Heart left ventricle (tissue), 16 donors: ENCODE data around the gene OCLN. TPM values are rescaled to one million over a fixed set of nuclear protein-coding genes. Genes with fewer than 3 reads are reported as not detected.

Experiments
- ATAC-seq, 4 donors: fragments of 200-7000 bp; cut with Tn5 transposase; one replicate each; pipeline ENCODE4 v1.9.1; 2020 to 2022; ENCODE audit warnings: moderate library complexity in 4 of 4, mild to moderate bottlenecking in 3 of 4, moderate number of reproducible peaks in 1 of 4
- DNase-seq, 5 donors: peaks; one replicate each; pipeline ENCODE4 v3.0.0-alpha.2; 2020
- H3K27ac ChIP-seq, 12 donors: fragments of 200-600 bp; sonication (generic) in 4 of 12; one replicate each; pipeline versions ENCODE4 v1.5.0 to v1.8.0; 2016 to 2022; ENCODE audit warnings: mild to moderate bottlenecking in 2 of 12
- H3K27me3 ChIP-seq, 9 donors: fragments of 200-600 bp; sonication (generic) in 2 of 9; one replicate each; pipeline versions ENCODE4 v1.5.1 to v1.8.0; 2016 to 2022; ENCODE audit warnings: mild to moderate bottlenecking in 3 of 9
- H3K36me3 ChIP-seq, 9 donors: fragments of 200-600 bp; sonication (generic) in 2 of 9; one replicate each; pipeline versions ENCODE4 v1.5.0 to v1.8.0; 2018 to 2022; ENCODE audit warnings: mild to moderate bottlenecking in 2 of 9
- H3K4me1 ChIP-seq, 12 donors: fragments of 200-600 bp; sonication (generic) in 4 of 12; one replicate each; pipeline versions ENCODE4 v1.5.0 to v1.8.0; 2016 to 2022; ENCODE audit warnings: mild to moderate bottlenecking in 3 of 12
- H3K4me3 ChIP-seq, 12 donors: fragments of 200-600 bp; sonication (generic) in 4 of 12; one replicate each; pipeline versions ENCODE4 v1.5.0 to v1.8.0; 2017 to 2022; ENCODE audit warnings: mild to moderate bottlenecking in 9 of 12, moderate library complexity in 4 of 12
- H3K9me3 ChIP-seq, 12 donors: fragments of 200-600 bp; sonication (generic) in 4 of 12; one replicate each; pipeline versions ENCODE4 v1.5.0 to v1.8.0; 2016 to 2022; ENCODE audit warnings: mild to moderate bottlenecking in 1 of 12
- POLR2A ChIP-seq, 2 donors: fragments of 450-650 bp; IDR thresholded peaks; one replicate each; pipeline ENCODE4 v1.6.1; 2017; ENCODE audit warnings: antibody characterized with exemption in 2 of 2, mild to moderate bottlenecking in 2 of 2, moderate library complexity in 2 of 2
- WGBS, 4 donors: extraction: QIAGEN DNeasy Blood & Tissue Kit in 2 of 4; methylation state at CpG; one replicate each; pipeline versions ENCODE4 v1.1.5 to v1.1.7; 2013 to 2018; 5-methylcytosine and 5-hydroxymethylcytosine counted together
- intact Hi-C, 10 donors: fragments of 100-400 bp; cut with DNase I; formaldehyde crosslinking; loops; one replicate each; pipeline versions ENCODE4 v1.11.1 to v1.14.2; 2022
- polyA plus RNA-seq, 2 donors: library from polyadenylated mRNA; stranded (reverse); fragments of 200-250 nt; gene quantifications; one replicate each; pipeline ENCODE4 v1.2.3, GENCODE V29; 2013
- total RNA-seq, 9 donors: library from RNA; depleted of rRNA in 2 of 9; stranded (reverse); fragments of >200 nt in 2 of 9; fragmentation: NEBNext Ultra II Directional in 3 of 9; extraction: Animal tissue kit (Norgen Biotek cat#: 25700) in 3 of 9; gene quantifications; one replicate each; pipeline versions ENCODE4 v1.1.0 to v1.2.4, GENCODE V29; 2016 to 2023
- TF ChIP-seq, protein P1 (sequence below), 12 donors: fragments of 200-600 bp; sonication (generic) in 4 of 12; IDR thresholded peaks; one replicate each; pipeline versions ENCODE4 v1.5.0 to v1.8.0; 2018 to 2022; ENCODE audit warnings: antibody characterized with exemption in 12 of 12, mild to moderate bottlenecking in 5 of 12
- donor health status: ischemic (EF 13 %, LVEDD 7.1; RV severe dilation, severe dysfunction).
- donor health status: healthy with polysubstance abuse.
- donor health status: DM: no; HTN: yes; CAD: no.
- donor health status: DM: no; HTN: no; CAD: no.
- donor health status: ischemic (EF 25% LVEDD 6.9; RV normal size, moderate dysfunction).
- donor health status: ischemic (EF 25% LVEDD 5.7; RV mildly dilated, moderate dysfunction).
- donor health status: healthy.
- donor health status: DM: yes; HTN: yes; CAD: no.
- donor health status: ischemic (EF 35%, LVEDD 5.7; RV mildly dilated, moderate dysfunction).
- donor health status: nonischemic (EF 11% LVEDD 7.7; RV severe dilation, severe dysfunction).
- donor health status: DM: yes; HTN: yes; CAD: no.
- donor health status: PGD.
- donor health status: ischemic (EF 29% LVEDD 5.4; RV normal size, mild dysfunction).
- donor health status: nonischemic (EF 23%, LVEDD 6.1; RV moderate dilation, normal function).

OCLN gene
- total and polyA plus RNA-seq, 11 donors = 0.39 to 3.5 (median 2.0) TPM

DNA sequence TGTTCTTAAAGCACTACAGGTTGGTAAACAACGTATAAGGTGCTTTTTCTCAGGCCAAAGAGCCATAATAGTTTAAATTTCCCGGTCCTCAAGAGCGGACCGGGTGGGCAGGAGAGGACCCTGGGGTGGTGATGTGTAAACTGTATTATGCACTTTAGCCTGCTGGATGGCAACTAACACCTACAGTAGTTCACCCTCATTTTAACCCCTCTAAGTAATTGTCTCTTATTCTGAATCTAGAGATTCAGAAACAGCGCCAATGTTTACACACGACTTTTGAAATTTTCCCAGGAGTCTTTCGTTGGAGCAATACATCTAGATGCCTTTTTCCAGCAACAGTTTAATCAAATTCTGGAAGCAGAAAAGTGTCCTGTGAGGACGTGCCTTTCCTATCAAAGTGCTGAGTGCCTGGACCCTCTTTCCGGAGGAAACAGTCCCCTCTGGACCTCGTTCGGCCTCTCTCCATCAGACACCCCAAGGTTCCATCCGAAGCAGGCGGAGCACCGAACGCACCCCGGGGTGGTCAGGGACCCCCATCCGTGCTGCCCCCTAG, 676 bp upstream of the OCLN start:
- intact Hi-C loops = no loop called here
- 11 to 17% (median 14%) methylated on average over 10 to 17 of the region's 17 CpGs for WGBS, 4 donors
- no peak overlapping the region for H3K27ac ChIP-seq
- H3K36me3 ChIP-seq = no peaks in the 10 kb centered on the region
- H3K27me3 ChIP-seq = peaks cover 8 to 53% (median 33%) of the 10 kb centered on the region in 9 donors
- peak overlapping the region; percentile 44 to 80 (median 60) for H3K4me3 ChIP-seq
- TF ChIP-seq POLR2A (IDR thresholded peaks at IDR 0.05) = no peak
- TF ChIP-seq, protein P1, sequence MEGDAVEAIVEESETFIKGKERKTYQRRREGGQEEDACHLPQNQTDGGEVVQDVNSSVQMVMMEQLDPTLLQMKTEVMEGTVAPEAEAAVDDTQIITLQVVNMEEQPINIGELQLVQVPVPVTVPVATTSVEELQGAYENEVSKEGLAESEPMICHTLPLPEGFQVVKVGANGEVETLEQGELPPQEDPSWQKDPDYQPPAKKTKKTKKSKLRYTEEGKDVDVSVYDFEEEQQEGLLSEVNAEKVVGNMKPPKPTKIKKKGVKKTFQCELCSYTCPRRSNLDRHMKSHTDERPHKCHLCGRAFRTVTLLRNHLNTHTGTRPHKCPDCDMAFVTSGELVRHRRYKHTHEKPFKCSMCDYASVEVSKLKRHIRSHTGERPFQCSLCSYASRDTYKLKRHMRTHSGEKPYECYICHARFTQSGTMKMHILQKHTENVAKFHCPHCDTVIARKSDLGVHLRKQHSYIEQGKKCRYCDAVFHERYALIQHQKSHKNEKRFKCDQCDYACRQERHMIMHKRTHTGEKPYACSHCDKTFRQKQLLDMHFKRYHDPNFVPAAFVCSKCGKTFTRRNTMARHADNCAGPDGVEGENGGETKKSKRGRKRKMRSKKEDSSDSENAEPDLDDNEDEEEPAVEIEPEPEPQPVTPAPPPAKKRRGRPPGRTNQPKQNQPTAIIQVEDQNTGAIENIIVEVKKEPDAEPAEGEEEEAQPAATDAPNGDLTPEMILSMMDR (IDR thresholded peaks at IDR 0.05) = no peak
- ATAC-seq (no peak), DNase-seq (no peak)
- no peaks in the 10 kb centered on the region for H3K9me3 ChIP-seq
- peaks cover 0 to 27% (median 13%) of the 10 kb centered on the region in 12 donors for H3K4me1 ChIP-seq

DNA sequence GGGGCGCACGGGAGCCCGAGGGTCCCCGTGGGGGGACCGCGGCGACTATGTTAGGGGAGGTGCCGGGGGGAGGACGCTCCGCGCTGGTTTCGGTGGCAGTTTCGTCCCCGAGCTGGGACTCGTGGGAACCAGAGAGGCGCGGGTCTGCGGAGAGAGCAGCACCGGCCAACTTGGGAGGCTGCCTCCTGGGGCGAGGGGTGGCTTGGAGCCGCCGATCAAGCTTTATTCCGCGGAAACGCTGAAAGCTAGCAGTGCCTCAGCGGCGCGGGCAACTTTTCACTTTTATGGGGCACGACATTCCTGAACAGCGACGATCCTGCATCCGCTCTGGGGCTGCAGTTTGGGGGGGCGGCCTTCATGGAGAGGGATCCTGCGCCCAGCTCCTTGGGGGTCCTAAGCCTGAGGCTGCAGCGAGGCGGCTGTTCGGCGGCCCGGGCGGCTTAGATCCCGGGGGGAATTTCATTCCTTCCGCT, 369 bp downstream of the OCLN start:
- Histone ChIP-seq H3K27me3 (peaks cover 8 to 53% (median 33%) of the 10 kb centered on the region in 9 donors), H3K27ac (peak overlapping the region in 1 of 12 donors; percentile 55), H3K36me3 (no peaks in the 10 kb centered on the region), H3K4me3 (peak overlapping the region; percentile 44 to 80 (median 60)), H3K9me3 (no peaks in the 10 kb centered on the region), H3K4me1 (peaks cover 0 to 27% (median 13%) of the 10 kb centered on the region in 12 donors)
- DNase-seq (peak in 2 of 5 donors; percentile 22 to 27), ATAC-seq (peak in 2 of 4 donors; percentile 16 to 24)
- intact Hi-C loops = no loop called here
- TF ChIP-seq POLR2A (IDR thresholded peaks at IDR 0.05) = no peak
- TF ChIP-seq, protein P1 (IDR thresholded peaks at IDR 0.05) = no peak
- 0 to 1% (median 0%) methylated on average over 7 to 42 of the region's 42 CpGs for WGBS, 4 donors

DNA sequence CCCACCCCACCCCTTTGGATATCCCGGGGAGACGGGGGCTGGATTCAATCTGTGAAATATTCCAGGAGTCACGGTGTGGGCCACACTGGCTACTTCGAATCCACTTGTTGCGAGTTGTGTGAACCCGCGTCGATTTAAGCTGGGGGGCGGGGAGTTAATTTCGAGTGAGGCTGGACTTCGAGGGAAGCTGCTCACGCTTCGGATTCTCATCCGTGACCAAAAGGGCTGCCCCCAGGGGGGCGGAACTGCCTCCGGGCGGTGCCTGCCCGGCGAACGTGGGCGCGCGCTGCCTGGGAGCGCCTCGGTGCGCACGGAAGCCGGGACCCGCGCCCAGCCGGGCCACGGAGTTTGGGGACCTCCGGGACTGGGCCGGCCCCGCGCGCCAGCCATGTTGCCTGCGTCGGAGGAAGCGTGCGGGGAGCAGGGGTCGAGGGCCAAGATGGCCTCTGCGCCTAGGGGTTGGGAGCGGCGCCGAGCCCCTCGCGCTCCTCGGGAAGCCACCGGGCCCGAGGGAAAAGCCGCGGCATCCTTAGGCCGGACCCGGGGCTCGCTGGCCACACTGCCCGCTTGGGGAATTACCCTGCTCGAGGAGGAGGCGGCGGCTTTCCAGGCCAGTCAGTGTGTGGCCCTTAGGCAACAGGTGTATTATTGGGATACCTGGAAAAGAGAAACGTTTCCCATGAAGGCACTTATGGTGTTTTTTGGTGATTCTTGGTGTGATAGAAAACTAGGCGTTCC, 975 bp downstream of the OCLN start:
- Histone ChIP-seq H3K9me3 (no peaks in the 10 kb centered on the region), H3K27me3 (peaks cover 8 to 56% (median 33%) of the 10 kb centered on the region in 9 donors), H3K4me3 (peak overlapping the region; percentile 44 to 80 (median 60)), H3K27ac (peak overlapping the region in 1 of 12 donors; percentile 55), H3K36me3 (no peaks in the 10 kb centered on the region), H3K4me1 (peaks cover 0 to 27% (median 13%) of the 10 kb centered on the region in 12 donors)
- peak in 2 of 5 donors; percentile 7 to 25 for DNase-seq
- intact Hi-C loops = no loop called here
- WGBS, 4 donors = 2 to 5% (median 3%) methylated on average over 36 to 62 of the region's 62 CpGs
- peak in 3 of 4 donors; percentile 47 to 65 (median 63) for ATAC-seq
- TF ChIP-seq, protein P1 (IDR thresholded peaks at IDR 0.05) = no peak
- TF ChIP-seq POLR2A (IDR thresholded peaks at IDR 0.05) = no peak

DNA sequence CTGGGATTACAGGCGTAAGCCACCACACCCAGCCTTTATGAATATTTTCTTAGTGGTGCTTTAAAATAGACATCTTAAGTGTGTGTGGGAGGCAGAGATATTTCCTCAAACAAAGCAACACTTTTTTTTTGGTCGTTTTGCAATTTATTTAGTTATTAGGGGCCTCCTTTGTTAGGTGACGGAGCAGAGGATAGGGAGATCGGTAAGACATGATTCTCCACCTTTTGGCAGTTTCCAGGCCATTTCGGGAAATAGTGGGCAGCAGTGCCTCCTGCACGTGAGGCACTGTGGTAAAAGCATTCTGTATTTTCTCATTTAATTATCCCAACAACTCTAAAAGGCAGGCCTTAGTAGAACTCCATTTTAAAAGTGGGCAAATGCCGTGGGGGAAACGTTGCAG, 1.9 kb downstream of the OCLN start:
- Histone ChIP-seq H3K27ac (no peak overlapping the region), H3K4me3 (peak overlapping the region in 3 of 12 donors; percentile 60 to 80 (median 72)), H3K4me1 (peaks cover 0 to 27% (median 13%) of the 10 kb centered on the region in 12 donors), H3K9me3 (no peaks in the 10 kb centered on the region), H3K27me3 (peaks cover 8 to 57% (median 33%) of the 10 kb centered on the region in 9 donors), H3K36me3 (no peaks in the 10 kb centered on the region)
- ATAC-seq (no peak), DNase-seq (no peak)
- TF ChIP-seq POLR2A (IDR thresholded peaks at IDR 0.05) = no peak
- TF ChIP-seq, protein P1 (IDR thresholded peaks at IDR 0.05) = no peak
- 79 to 86% (median 82%) methylated on average over 8 of the region's 8 CpGs for WGBS, 4 donors
- intact Hi-C loops = no loop called here
